Right atrium auricular region (tissue), 2 donors: ENCODE measurements around the gene POLQ. TPM values are rescaled to one million over a fixed set of nuclear protein-coding genes. Genes with fewer than 3 reads are reported as not detected.
"Not testable (repeated sequence)": the region's sequence is repeated elsewhere in the genome, so short reads cannot be mapped to it uniquely, and the experiment has no call there.

Experiments used
- DNase-seq: peaks from one replicate; pipeline ENCODE4 v3.0.0-alpha.2; 2019; ENCODE audit warnings: low spot score
- H3K27ac ChIP-seq, 2 donors: fragments of 200-600 bp; sonication (generic); 1 replicate in 1 of 2; 2 replicates in 1 of 2; pipeline ENCODE4 v1.5.1; 2016 to 2019
- H3K27me3 ChIP-seq, 2 donors: fragments of 200-600 bp; sonication (generic); one replicate each; pipeline versions ENCODE4 v1.5.1 to v1.6.0; 2017 to 2019
- H3K36me3 ChIP-seq: fragments of 200-600 bp; sonication (generic); one replicate; pipeline ENCODE4 v1.5.1; 2016
- H3K4me1 ChIP-seq, 2 donors: fragments of 200-600 bp; sonication (generic); one replicate each; pipeline versions ENCODE4 v1.5.1 to v1.6.0; 2017 to 2019
- H3K4me3 ChIP-seq, 2 donors: fragments of 200-600 bp; sonication (generic); 1 replicate in 1 of 2; 2 replicates in 1 of 2; pipeline ENCODE4 v1.5.1; 2017 to 2019; ENCODE audit warnings: mild to moderate bottlenecking in 1 of 2, moderate library complexity in 1 of 2
- H3K9me3 ChIP-seq, 2 donors: fragments of 200-600 bp; sonication (generic); one replicate each; pipeline ENCODE4 v1.5.1; 2019
- total RNA-seq, 2 donors: library from RNA; depleted of rRNA; stranded (reverse); fragments of >200 nt; gene quantifications; one replicate each; pipeline ENCODE4 v1.1.0, GENCODE V29; 2016
- TF ChIP-seq, protein P1 (sequence below), 2 donors: fragments of 200-600 bp; sonication (generic); IDR thresholded peaks; one replicate each; pipeline ENCODE4 v1.5.1; 2019; ENCODE audit warnings: antibody characterized with exemption in 2 of 2

POLQ gene
- total RNA-seq, 2 donors from 2014 or later = 0.28 to 0.41 TPM

DNA sequence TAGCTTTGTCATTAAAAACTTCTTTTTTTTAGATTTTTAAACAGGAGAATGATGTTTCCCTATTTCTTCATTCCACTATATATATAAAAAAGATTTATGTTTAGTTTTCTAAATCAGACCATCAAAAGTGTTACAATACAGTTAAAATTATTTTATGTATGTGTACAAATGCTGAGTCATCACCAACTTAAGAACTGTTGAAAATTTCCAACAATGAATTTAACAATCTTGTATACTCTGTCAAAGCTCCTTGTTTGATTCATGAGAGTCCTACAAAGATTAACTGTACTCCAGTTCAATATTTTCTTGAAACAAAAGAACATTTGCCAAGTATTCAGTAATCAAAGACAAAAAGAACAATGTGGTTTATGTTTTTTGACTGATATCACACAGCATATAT, 82.0 kb downstream of the POLQ start:
- H3K9me3 ChIP-seq = no peaks in the 10 kb centered on the region
- no peak overlapping the region for H3K4me3 ChIP-seq
- H3K36me3 ChIP-seq = no peaks in the 10 kb centered on the region

GRCh38 chr3:121462565-121462964, 83.2 kb downstream of the POLQ start:
- no peak for DNase-seq
- Histone ChIP-seq H3K27ac (no peak overlapping the region), H3K4me3 (no peak overlapping the region), H3K4me1 (no peaks in the 10 kb centered on the region), H3K36me3 (no peaks in the 10 kb centered on the region), H3K27me3 (no peaks in the 10 kb centered on the region), H3K9me3 (no peaks in the 10 kb centered on the region)
- TF ChIP-seq, protein P1, sequence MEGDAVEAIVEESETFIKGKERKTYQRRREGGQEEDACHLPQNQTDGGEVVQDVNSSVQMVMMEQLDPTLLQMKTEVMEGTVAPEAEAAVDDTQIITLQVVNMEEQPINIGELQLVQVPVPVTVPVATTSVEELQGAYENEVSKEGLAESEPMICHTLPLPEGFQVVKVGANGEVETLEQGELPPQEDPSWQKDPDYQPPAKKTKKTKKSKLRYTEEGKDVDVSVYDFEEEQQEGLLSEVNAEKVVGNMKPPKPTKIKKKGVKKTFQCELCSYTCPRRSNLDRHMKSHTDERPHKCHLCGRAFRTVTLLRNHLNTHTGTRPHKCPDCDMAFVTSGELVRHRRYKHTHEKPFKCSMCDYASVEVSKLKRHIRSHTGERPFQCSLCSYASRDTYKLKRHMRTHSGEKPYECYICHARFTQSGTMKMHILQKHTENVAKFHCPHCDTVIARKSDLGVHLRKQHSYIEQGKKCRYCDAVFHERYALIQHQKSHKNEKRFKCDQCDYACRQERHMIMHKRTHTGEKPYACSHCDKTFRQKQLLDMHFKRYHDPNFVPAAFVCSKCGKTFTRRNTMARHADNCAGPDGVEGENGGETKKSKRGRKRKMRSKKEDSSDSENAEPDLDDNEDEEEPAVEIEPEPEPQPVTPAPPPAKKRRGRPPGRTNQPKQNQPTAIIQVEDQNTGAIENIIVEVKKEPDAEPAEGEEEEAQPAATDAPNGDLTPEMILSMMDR (IDR thresholded peaks at IDR 0.05) = no peak

More for the DNA sequence above, 82.0 kb downstream of the POLQ start:
- DNase-seq = no peak
- H3K27me3 ChIP-seq = no peaks in the 10 kb centered on the region
- H3K4me1 ChIP-seq = no peaks in the 10 kb centered on the region
- no peak overlapping the region for H3K27ac ChIP-seq
- TF ChIP-seq, protein P1 (IDR thresholded peaks at IDR 0.05) = no peak

DNA sequence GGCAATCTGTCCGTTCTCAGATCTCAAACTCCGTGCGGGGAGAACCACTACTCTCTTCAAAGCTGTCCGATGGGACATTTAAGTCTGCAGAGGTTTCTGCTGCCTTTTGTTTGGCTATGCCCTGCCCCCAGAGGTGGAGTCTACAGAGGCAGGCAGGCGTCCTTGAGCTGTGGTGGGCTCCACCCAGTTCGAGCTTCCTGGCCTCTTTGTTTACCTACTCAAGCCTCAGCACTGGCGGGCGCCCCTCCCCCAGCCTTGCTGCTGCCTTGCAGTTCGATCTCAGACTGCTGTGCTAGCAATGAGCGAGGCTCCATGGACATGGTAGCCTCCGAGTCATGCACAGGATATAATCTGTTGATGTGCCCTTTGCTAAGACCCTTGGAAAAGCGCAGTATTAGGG, 94.0 kb downstream of the POLQ start:
- H3K4me1 ChIP-seq, H3K36me3 ChIP-seq, H3K4me3 ChIP-seq, H3K27ac ChIP-seq, H3K27me3 ChIP-seq, H3K9me3 ChIP-seq, DNase-seq: not testable (repeated sequence)

DNA sequence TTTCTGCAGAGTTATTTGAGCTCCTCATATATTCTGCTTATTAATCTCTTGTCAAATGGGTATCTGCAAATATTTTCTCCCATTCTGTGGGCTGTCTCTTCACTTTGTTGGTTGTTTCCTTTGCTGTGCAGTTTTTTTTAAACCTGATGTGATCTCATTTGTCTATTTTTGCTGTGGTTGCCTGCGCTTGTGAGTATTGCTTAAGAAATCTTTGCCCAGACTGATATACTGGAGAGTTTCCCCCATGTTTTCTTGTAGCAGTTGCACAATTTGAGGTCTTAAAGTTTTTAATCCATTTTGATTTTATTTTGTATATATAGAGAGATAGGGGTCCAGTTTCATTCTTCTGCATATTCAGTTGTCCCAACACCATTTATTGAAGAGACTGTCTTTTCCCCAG, 102.3 kb downstream of the POLQ start:
- Histone ChIP-seq H3K9me3 (no peaks in the 10 kb centered on the region), H3K27ac (no peak overlapping the region), H3K27me3 (no peaks in the 10 kb centered on the region), H3K36me3 (no peaks in the 10 kb centered on the region), H3K4me3 (no peak overlapping the region), H3K4me1 (no peaks in the 10 kb centered on the region)
- DNase-seq = no peak
- TF ChIP-seq, protein P1 (IDR thresholded peaks at IDR 0.05) = no peak

DNA sequence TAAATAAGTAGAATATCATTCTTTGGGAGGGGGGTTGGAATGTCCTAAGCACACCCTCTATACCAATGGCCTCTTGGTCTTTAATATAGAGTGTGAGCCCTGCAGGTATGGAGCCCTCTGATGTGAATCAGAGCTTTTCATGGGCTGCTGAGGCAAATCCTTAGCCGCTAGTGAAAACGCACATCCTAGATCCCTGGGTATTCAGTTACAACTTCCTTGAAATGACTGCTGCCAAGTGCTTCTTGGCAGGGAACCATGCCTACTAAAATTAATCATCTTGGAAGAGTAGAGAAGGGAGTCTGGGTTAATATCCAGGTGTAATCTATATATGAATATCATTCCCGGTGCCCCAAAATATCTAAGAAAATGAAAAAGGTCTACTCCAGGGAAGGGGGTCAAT, 109.1 kb downstream of the POLQ start:
- TF ChIP-seq, protein P1 (IDR thresholded peaks at IDR 0.05) = no peak
- H3K36me3 ChIP-seq = no peaks in the 10 kb centered on the region
- H3K4me1 ChIP-seq = no peaks in the 10 kb centered on the region
- no peak for DNase-seq
- no peaks in the 10 kb centered on the region for H3K9me3 ChIP-seq
- H3K4me3 ChIP-seq = no peak overlapping the region
- no peaks in the 10 kb centered on the region for H3K27me3 ChIP-seq
- no peak overlapping the region for H3K27ac ChIP-seq

DNA sequence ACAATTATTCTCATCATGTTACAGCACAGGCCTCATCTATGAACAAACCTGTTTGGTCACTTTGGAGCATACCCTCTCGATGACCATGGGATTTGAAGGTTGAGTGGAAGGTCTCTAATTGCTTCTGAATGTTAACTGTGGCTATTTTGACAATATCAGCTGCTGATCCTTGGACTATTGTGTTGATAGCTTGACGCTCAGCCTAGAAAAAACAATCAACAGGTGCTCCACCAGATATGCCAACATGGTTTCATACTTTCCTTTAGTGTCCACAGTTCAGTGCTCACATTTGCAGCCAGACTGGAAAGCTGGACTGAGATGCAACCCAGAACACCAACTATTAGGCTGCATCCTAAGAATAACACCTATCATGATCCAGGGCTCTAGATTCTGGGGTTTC, 109.7 kb downstream of the POLQ start:
- TF ChIP-seq, protein P1 (IDR thresholded peaks at IDR 0.05) = no peak
- H3K4me1 ChIP-seq = no peaks in the 10 kb centered on the region
- H3K27ac ChIP-seq = no peak overlapping the region
- DNase-seq = no peak
- H3K36me3 ChIP-seq = no peaks in the 10 kb centered on the region
- no peak overlapping the region for H3K4me3 ChIP-seq
- H3K9me3 ChIP-seq = no peaks in the 10 kb centered on the region
- H3K27me3 ChIP-seq = no peaks in the 10 kb centered on the region
